HEK293T (cell line): ENCODE data around the gene WDR27.

ENCODE experiments used
- BHLHE40 ChIP-seq: fragments of 450-650 bp; IDR thresholded peaks from 2 replicates; pipeline ENCODE4 v1.6.1; 2016; ENCODE audit warnings: mild to moderate bottlenecking, moderate library complexity, borderline replicate concordance
- ELF4 ChIP-seq: fragments of 450-650 bp; IDR thresholded peaks from 2 replicates; pipeline ENCODE4 v1.6.1; 2017; ENCODE audit warnings: antibody characterized with exemption
- FOXA1 ChIP-seq: fragments of 450-650 bp; IDR thresholded peaks from 2 replicates; pipeline ENCODE4 v1.6.1; 2016; ENCODE audit warnings: mild to moderate bottlenecking
- FOXK2 ChIP-seq: fragments of 450-650 bp; IDR thresholded peaks from 2 replicates; pipeline ENCODE4 v1.6.1; 2016; ENCODE audit warnings: mild to moderate bottlenecking
- FOXM1 ChIP-seq: fragments of 450-650 bp; IDR thresholded peaks from 2 replicates; pipeline ENCODE4 v1.6.1; 2017; ENCODE audit warnings: mild to moderate bottlenecking, borderline replicate concordance
- HDGF ChIP-seq: fragments of 450-650 bp; IDR thresholded peaks from 2 replicates; pipeline ENCODE4 v1.6.1; 2017; ENCODE audit warnings: antibody characterized with exemption, borderline replicate concordance
- LEF1 ChIP-seq: fragments of 450-650 bp; IDR thresholded peaks from 2 replicates; pipeline ENCODE4 v1.6.1; 2017; ENCODE audit warnings: mild to moderate bottlenecking, borderline replicate concordance
- NFRKB ChIP-seq: fragments of 450-650 bp; IDR thresholded peaks from 2 replicates; pipeline ENCODE4 v1.6.1; 2016; ENCODE audit warnings: mild to moderate bottlenecking, moderate library complexity
- SP1 ChIP-seq: fragments of 450-650 bp; IDR thresholded peaks from 2 replicates; pipeline ENCODE4 v1.6.1; 2017
- TARDBP ChIP-seq: fragments of 450-650 bp; IDR thresholded peaks from 2 replicates; pipeline ENCODE4 v1.6.1; 2016
- ZNF384 ChIP-seq: fragments of 450-650 bp; IDR thresholded peaks from 2 replicates; pipeline ENCODE4 v1.6.1; 2016
- TF ChIP-seq, protein P1 (sequence below): fragments of 450-650 bp; IDR thresholded peaks from 2 replicates; pipeline ENCODE4 v1.6.1; 2016

DNA sequence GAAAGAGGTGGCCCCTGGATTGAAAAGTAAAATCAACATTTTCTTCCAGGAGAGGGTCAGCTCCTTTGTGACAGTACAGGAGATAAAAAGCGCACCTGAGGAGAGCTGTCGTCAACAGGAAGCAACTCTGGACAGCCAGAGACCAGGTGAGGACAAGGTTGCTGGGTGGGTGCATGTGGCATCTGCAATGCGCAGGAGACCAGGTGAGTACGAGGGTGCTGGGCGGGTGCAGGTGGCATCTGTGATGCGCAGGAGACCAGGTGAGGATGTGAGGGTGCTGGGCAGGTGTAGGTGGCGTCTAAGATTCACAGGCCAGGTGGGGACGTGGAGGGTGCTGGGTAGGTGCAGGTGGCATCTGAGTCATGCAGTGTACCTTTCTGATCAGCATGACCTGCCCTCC is 38.4 kb downstream of the WDR27 start:
- TF ChIP-seq NFRKB = no peak
- no peak for TF ChIP-seq FOXK2
- TF ChIP-seq BHLHE40 = no peak
- TF ChIP-seq SP1 = no peak
- no peak for TF ChIP-seq LEF1
- TF ChIP-seq HDGF = no peak
- no peak for TF ChIP-seq FOXA1
- TF ChIP-seq, protein P1, sequence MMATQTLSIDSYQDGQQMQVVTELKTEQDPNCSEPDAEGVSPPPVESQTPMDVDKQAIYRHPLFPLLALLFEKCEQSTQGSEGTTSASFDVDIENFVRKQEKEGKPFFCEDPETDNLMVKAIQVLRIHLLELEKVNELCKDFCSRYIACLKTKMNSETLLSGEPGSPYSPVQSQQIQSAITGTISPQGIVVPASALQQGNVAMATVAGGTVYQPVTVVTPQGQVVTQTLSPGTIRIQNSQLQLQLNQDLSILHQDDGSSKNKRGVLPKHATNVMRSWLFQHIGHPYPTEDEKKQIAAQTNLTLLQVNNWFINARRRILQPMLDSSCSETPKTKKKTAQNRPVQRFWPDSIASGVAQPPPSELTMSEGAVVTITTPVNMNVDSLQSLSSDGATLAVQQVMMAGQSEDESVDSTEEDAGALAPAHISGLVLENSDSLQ = no peak
- TF ChIP-seq ELF4 = no peak
- no peak for TF ChIP-seq TARDBP
- TF ChIP-seq ZNF384 = no peak
- no peak for TF ChIP-seq FOXM1
